Central memory CD4-positive, alpha-beta T cell (primary cell): Measurements from ENCODE around the gene STRBP.

Experiments used
- DNase-seq: peaks from one replicate; pipeline ENCODE4 v3.0.0; 2022

Gene STRBP

GRCh38 chr9:123121457-123121856 is 146.9 kb downstream of the STRBP start:
- DNase-seq: no peak

- no peak for DNase-seq
Observed at GRCh38 chr9:123120953-123121352, 147.4 kb downstream of the STRBP start.

- DNase-seq: no peak
Observed at GRCh38 chr9:123120131-123120530, 148.3 kb downstream of the STRBP start.

- DNase-seq: no peak
Observed at GRCh38 chr9:123119566-123119965, 148.8 kb downstream of the STRBP start.

- no peak for DNase-seq
Observed at GRCh38 chr9:123116036-123116435, 152.3 kb downstream of the STRBP start.

- no peak for DNase-seq
Observed at GRCh38 chr9:123115146-123115913, 153.1 kb downstream of the STRBP start.

GRCh38 chr9:123113185-123113584 is 155.2 kb downstream of the STRBP start:
- DNase-seq: no peak

- DNase-seq: no peak
Observed at GRCh38 chr9:123112015-123112975, 156.1 kb downstream of the STRBP start.

- no peak for DNase-seq
Observed at GRCh38 chr9:123111427-123112014, 156.9 kb downstream of the STRBP start.

GRCh38 chr9:123109540-123110279 is 158.7 kb downstream of the STRBP start:
- DNase-seq: no peak

- no peak for DNase-seq
Observed at GRCh38 chr9:123108976-123109375, 159.4 kb downstream of the STRBP start.

GRCh38 chr9:123107639-123108285 is 160.6 kb downstream of the STRBP start:
- DNase-seq: no peak

GRCh38 chr9:123105490-123105889 is 162.9 kb downstream of the STRBP start:
- DNase-seq: no peak

- DNase-seq: no peak
Observed at GRCh38 chr9:123104807-123105206, 163.6 kb downstream of the STRBP start.

GRCh38 chr9:123102375-123103113 is 165.8 kb downstream of the STRBP start:
- no peak for DNase-seq

- no peak for DNase-seq
Observed at GRCh38 chr9:123099548-123099947, 168.8 kb downstream of the STRBP start.

GRCh38 chr9:123099042-123099441 is 169.3 kb downstream of the STRBP start:
- no peak for DNase-seq

GRCh38 chr9:123098096-123098459 is 170.3 kb downstream of the STRBP start:
- no peak for DNase-seq

- DNase-seq: no peak
Observed at GRCh38 chr9:123097430-123098095, 170.8 kb downstream of the STRBP start.

GRCh38 chr9:123096987-123097386 is 171.4 kb downstream of the STRBP start:
- DNase-seq: no peak

GRCh38 chr9:123093141-123093540 is 175.2 kb downstream of the STRBP start:
- no peak for DNase-seq
